Mucosa of rectum (tissue), 2 donors: Measurements from ENCODE around the gene SCGB1C2.

ENCODE experiments used
- H3K27ac ChIP-seq, 2 donors: one replicate each; pipeline ENCODE4 v1.7.0; 2013; ENCODE audit warnings: inconsistent platforms in 2 of 2, low read depth in 2 of 2, low read length in 2 of 2
- H3K27me3 ChIP-seq, 2 donors: one replicate each; pipeline ENCODE4 v1.7.0; 2013; ENCODE audit warnings: low read length in 2 of 2; ENCODE audit not compliant: control insufficient read depth in 2 of 2, insufficient read depth in 2 of 2
- H3K36me3 ChIP-seq, 2 donors: one replicate each; pipeline ENCODE4 v1.7.0; 2013; ENCODE audit warnings: low read length in 2 of 2; ENCODE audit not compliant: control insufficient read depth in 2 of 2, insufficient read depth in 2 of 2
- H3K4me1 ChIP-seq, 2 donors: one replicate each; pipeline ENCODE4 v1.7.0; 2013; ENCODE audit warnings: low read length in 2 of 2, mild to moderate bottlenecking in 1 of 2; ENCODE audit not compliant: control insufficient read depth in 2 of 2, insufficient read depth in 2 of 2
- H3K4me3 ChIP-seq, 2 donors: one replicate each; pipeline ENCODE4 v1.7.0; 2013; ENCODE audit warnings: low read length in 2 of 2
- H3K9ac ChIP-seq, 2 donors: one replicate each; pipeline ENCODE4 v1.7.0; 2013; ENCODE audit warnings: low read length in 2 of 2, low read depth in 1 of 2, mild to moderate bottlenecking in 1 of 2
- H3K9me3 ChIP-seq, 2 donors: one replicate each; pipeline ENCODE4 v1.7.0; 2013; ENCODE audit warnings: low read length in 2 of 2; ENCODE audit not compliant: control insufficient read depth in 2 of 2
- donor health status: healthy.
- donor health status: Normal muscosa, but diverticular disease.

The SCGB1C2 gene

GRCh38 chr17:171871-172270, 34.5 kb downstream of the SCGB1C2 start:
- H3K9me3 ChIP-seq, result no peaks in the 10 kb centered on the region
- H3K9ac ChIP-seq, result no peak overlapping the region
- no peak overlapping the region for H3K4me3 ChIP-seq
- no peaks in the 10 kb centered on the region for H3K4me1 ChIP-seq
- H3K27me3 ChIP-seq, result no peaks in the 10 kb centered on the region
- no peaks in the 10 kb centered on the region for H3K36me3 ChIP-seq
- H3K27ac ChIP-seq, result no peak overlapping the region

DNA sequence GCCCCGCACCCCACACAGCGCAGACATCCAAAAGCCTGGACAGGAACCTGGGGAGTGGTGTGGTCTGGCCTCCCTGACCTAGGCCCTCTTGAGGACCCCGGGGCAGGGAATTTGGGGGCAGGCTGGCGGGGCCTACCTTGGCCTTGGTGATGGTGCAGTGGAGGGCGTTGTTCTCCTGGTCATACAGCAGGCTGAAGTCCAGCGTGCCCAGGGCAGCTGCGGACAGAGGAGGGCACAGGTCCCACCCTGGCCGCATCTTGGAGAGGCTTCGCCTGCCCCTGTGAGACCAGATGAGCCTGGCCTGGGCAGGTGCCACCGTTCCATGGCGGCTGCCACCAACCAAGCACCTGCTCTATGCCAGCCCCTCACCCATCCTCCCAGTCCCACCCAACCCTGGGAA, 35.0 kb downstream of the SCGB1C2 start:
- Histone ChIP-seq H3K9ac (no peak overlapping the region), H3K27me3 (no peaks in the 10 kb centered on the region), H3K4me1 (no peaks in the 10 kb centered on the region), H3K9me3 (no peaks in the 10 kb centered on the region), H3K4me3 (no peak overlapping the region), H3K36me3 (no peaks in the 10 kb centered on the region), H3K27ac (no peak overlapping the region)

GRCh38 chr17:173166-173911, 36.0 kb downstream of the SCGB1C2 start:
- no peaks in the 10 kb centered on the region for H3K9me3 ChIP-seq
- H3K36me3 ChIP-seq, result no peaks in the 10 kb centered on the region
- H3K27me3 ChIP-seq, result peaks cover 0 to 5% of the 10 kb centered on the region in 2 donors
- H3K27ac ChIP-seq, result no peak overlapping the region
- no peak overlapping the region for H3K9ac ChIP-seq
- H3K4me1 ChIP-seq, result no peaks in the 10 kb centered on the region
- H3K4me3 ChIP-seq, result no peak overlapping the region

GRCh38 chr17:177155-177554, 39.8 kb downstream of the SCGB1C2 start:
- H3K36me3 ChIP-seq, result no peaks in the 10 kb centered on the region
- H3K4me1 ChIP-seq, result peaks cover 0 to 4% of the 10 kb centered on the region in 2 donors
- H3K4me3 ChIP-seq, result no peak overlapping the region
- H3K9me3 ChIP-seq, result no peaks in the 10 kb centered on the region
- no peak overlapping the region for H3K27ac ChIP-seq
- peaks cover 15 to 18% of the 10 kb centered on the region in 2 donors for H3K27me3 ChIP-seq
- no peak overlapping the region for H3K9ac ChIP-seq

- Histone ChIP-seq H3K9me3 (no peaks in the 10 kb centered on the region), H3K4me3 (no peak overlapping the region), H3K27ac (no peak overlapping the region), H3K36me3 (no peaks in the 10 kb centered on the region), H3K4me1 (peaks cover 0 to 4% of the 10 kb centered on the region in 2 donors), H3K27me3 (peaks cover 18 to 24% of the 10 kb centered on the region in 2 donors), H3K9ac (no peak overlapping the region)
These were observed 40.4 kb downstream of the SCGB1C2 start for GRCh38 chr17:177762-178161.

GRCh38 chr17:178292-179065, 41.1 kb downstream of the SCGB1C2 start:
- Histone ChIP-seq H3K4me1 (peaks cover 0 to 4% of the 10 kb centered on the region in 2 donors), H3K27me3 (peaks cover 25% of the 10 kb centered on the region in 2 donors), H3K27ac (no peak overlapping the region), H3K9ac (no peak overlapping the region), H3K9me3 (no peaks in the 10 kb centered on the region), H3K36me3 (no peaks in the 10 kb centered on the region), H3K4me3 (no peak overlapping the region)

GRCh38 chr17:179066-179432, 41.7 kb downstream of the SCGB1C2 start:
- Histone ChIP-seq H3K36me3 (no peaks in the 10 kb centered on the region), H3K27ac (no peak overlapping the region), H3K9me3 (no peaks in the 10 kb centered on the region), H3K4me3 (no peak overlapping the region), H3K4me1 (peaks cover 0 to 4% of the 10 kb centered on the region in 2 donors), H3K9ac (no peak overlapping the region), H3K27me3 (peaks cover 25 to 29% of the 10 kb centered on the region in 2 donors)

- peaks cover 25 to 36% of the 10 kb centered on the region in 2 donors for H3K27me3 ChIP-seq
- no peak overlapping the region for H3K4me3 ChIP-seq
- peaks cover 0 to 4% of the 10 kb centered on the region in 2 donors for H3K4me1 ChIP-seq
- no peaks in the 10 kb centered on the region for H3K36me3 ChIP-seq
- no peak overlapping the region for H3K9ac ChIP-seq
- H3K9me3 ChIP-seq, result no peaks in the 10 kb centered on the region
- no peak overlapping the region for H3K27ac ChIP-seq
These were observed 42.5 kb downstream of the SCGB1C2 start for GRCh38 chr17:179781-180380.

DNA sequence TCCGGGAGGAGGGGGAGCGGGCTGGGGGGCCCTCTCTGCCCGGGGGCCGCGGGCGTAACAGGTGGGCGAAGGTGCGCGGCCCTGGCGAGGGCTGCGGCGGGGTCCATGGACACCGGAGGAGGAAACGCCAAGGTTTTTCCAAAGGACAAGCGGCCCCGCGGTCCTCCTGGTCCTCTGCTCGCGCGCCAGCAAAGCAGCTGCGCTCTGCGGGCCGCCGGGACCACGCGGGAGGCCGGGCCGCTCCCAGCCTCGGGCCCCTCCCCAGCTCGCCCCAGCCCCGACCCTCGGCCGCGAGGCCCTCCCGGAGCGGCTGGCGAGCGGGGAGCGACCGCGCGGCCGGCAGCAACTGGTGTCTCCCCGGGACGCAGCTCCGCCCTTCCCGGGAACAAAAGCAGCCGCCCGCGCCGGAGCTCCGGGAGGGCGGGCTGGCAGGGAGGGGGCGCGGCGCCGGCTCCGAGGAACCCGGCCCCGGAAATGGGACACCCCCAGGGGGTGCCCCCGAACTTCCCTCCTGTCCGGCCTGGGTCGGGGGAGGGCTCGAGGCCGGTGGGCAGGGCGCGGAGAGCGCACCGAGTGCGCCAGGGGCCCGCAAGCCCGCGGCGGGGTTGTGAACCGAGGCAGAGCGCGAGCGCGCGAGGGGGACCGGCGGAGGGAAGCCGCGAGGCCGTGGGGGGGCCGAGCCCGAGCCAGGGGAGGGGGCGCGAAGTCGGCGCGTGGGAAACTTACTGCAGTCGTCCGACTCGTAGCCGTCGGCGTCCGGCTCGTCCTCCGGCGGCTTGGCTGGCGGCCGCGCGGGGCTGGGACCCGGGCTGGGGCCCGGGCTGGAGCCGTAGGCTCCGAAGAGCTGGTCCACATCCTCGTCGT, 43.2 kb downstream of the SCGB1C2 start:
- Histone ChIP-seq H3K9ac (no peak overlapping the region), H3K27me3 (peaks cover 25 to 36% of the 10 kb centered on the region in 2 donors), H3K36me3 (no peaks in the 10 kb centered on the region), H3K27ac (no peak overlapping the region), H3K4me1 (peaks cover 0 to 4% of the 10 kb centered on the region in 2 donors), H3K9me3 (no peaks in the 10 kb centered on the region), H3K4me3 (no peak overlapping the region)
